ENCODE data around the gene ZNF423. TPM values are rescaled to one million over a fixed set of nuclear protein-coding genes. Genes with fewer than 3 reads are reported as not detected.

Gene ZNF423
- total and polyA plus RNA-seq, 9 of the 15 experiments (the other 6 are each of a cell fraction or from before 2014, with no cell fraction given), result not detected

DNA sequence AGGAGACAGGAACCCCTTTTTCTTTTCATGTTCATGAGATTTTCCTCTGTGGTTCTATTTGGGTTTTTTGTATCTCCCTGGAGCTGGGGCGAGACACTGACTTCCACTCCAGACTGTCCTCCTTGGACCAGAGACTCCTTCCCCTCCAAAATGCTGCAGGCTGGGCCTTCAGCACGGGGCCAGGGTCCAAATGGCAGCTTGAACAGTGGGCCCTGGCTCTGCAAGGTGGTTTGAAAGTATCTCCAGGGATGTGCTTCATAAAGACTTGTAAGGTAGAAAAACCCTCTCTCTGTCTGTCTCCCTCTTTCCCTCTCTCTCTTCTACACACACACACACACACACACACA, 236.1 kb downstream of the ZNF423 start:
- H3K36me3 ChIP-seq (ENCODE audit: control insufficient read depth, insufficient read depth, low read length), result no peaks in the 10 kb centered on the region
- H3K79me2 ChIP-seq (ENCODE audit: control insufficient read depth, insufficient read depth, low read length), result no peaks in the 10 kb centered on the region
- peaks cover 24% of the 10 kb centered on the region in 2 experiments; a peak in 4 of 5 replicates for H3K4me1 ChIP-seq (replicated peaks in 1 of 2; ENCODE audit: control insufficient read depth in 2 of 2, insufficient read depth in 2 of 2, low read length in 2 of 2)
- peak overlapping the region; percentile 68; the same call in 1 of the 2 replicates for H3K4me2 ChIP-seq (ENCODE audit: insufficient read depth, low read length)
- peak overlapping the region in 1 of 2 experiments; percentile 72; a peak in 1 of 4 replicates for H3K9ac ChIP-seq (ENCODE audit: insufficient read depth in 1 of 2, low read depth in 2 of 2, low read length in 2 of 2)
- FAIRE-seq (no peak), ATAC-seq (no peak; the same call in 1 of the 3 replicates), DNase-seq (ENCODE audit: extremely low read depth in 1 of 4, low spot score in 3 of 4) (no peak)
- peaks cover 0 to 11% of the 10 kb centered on the region in 2 experiments; a peak in 1 of 5 replicates for H3K27me3 ChIP-seq (ENCODE audit: control insufficient read depth in 2 of 2, insufficient read depth in 2 of 2, low read length in 2 of 2)
- 59% methylated on average over 2 of the region's 2 CpGs for WGBS (ENCODE audit: insufficient coverage, low coverage, missing lambda C conversion rate)
- TF ChIP-seq NCOA6 (IDR thresholded peaks at IDR 0.05), result no peak
- TF ChIP-seq ZNF695 (CRISPR knock-in tag; IDR thresholded peaks at IDR 0.05), result no peak
- 0 out of 2 replicates have a peak, but pooled peaks have one; percentile 84 for TF ChIP-seq HDGF (IDR thresholded peaks at IDR 0.05)
- no peak for TF ChIP-seq FOXA1 (IDR thresholded peaks at IDR 0.05; ENCODE audit: borderline replicate concordance)
- peak overlapping the region; percentile 94 for H2AFZ ChIP-seq (ENCODE audit: low read depth, low read length)
- peaks cover 6% of the 10 kb centered on the region for H3K9me1 ChIP-seq (ENCODE audit: control insufficient read depth, insufficient read depth, low read length)
- no peaks in the 10 kb centered on the region for H3K9me3 ChIP-seq (replicated peaks; ENCODE audit: control insufficient read depth, insufficient read depth, low read depth, low read length)
- in situ Hi-C loops (cut with MboI) (no loop called here), intact Hi-C loops (cut with micrococcal nuclease) (no loop called here)
- peak overlapping the region; percentile 77 for H3K27ac ChIP-seq (ENCODE audit: extremely low read depth, low read depth, low read length)
- no TSS peak for BruUV-seq (replicated peaks)
- no peak overlapping the region for H3K4me3 ChIP-seq
- CTCF ChIA-PET (ENCODE audit: low intra/inter-chr PET ratio), result no interaction called here
- POLR2A ChIA-PET, result no interaction called here
- no peaks in the 10 kb centered on the region for H4K20me1 ChIP-seq (replicated peaks; ENCODE audit: control insufficient read depth, insufficient read depth, low read length)

DNA sequence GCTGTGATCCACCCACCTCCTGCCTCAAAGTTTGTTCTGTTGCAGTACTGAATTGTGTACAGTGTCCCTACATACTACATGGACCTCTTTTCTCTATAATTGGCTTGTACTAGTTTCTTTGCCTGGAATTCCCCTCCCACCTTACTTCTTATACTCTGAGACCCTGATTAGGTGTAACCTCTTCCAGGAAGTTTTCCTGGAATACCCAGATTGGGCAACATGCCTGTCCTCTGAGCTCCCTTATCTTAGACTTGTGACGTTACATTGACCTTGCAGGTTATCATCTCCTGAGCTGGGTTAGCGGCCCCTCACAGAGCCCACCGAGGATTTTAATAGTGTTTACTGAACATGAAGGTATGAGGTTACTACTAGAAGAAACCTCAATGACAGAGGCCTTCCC, 237.0 kb downstream of the ZNF423 start:
- no peak overlapping the region for H3K4me2 ChIP-seq (ENCODE audit: insufficient read depth, low read length)
- FAIRE-seq (no peak), ATAC-seq (no peak), DNase-seq (ENCODE audit: extremely low read depth in 1 of 4, low spot score in 3 of 4) (no peak)
- H2AFZ ChIP-seq (ENCODE audit: low read depth, low read length), result peak overlapping the region; percentile 94
- H3K4me3 ChIP-seq, result no peak overlapping the region
- H3K36me3 ChIP-seq (ENCODE audit: control insufficient read depth, insufficient read depth, low read length), result no peaks in the 10 kb centered on the region
- ChIA-PET POLR2A (no interaction called here), CTCF (ENCODE audit: low intra/inter-chr PET ratio) (no interaction called here)
- H3K27ac ChIP-seq (ENCODE audit: extremely low read depth, low read depth, low read length), result no peak overlapping the region
- H4K20me1 ChIP-seq (replicated peaks; ENCODE audit: control insufficient read depth, insufficient read depth, low read length), result no peaks in the 10 kb centered on the region
- peaks cover 24% of the 10 kb centered on the region in 2 experiments; a peak in 4 of 5 replicates for H3K4me1 ChIP-seq (replicated peaks in 1 of 2; ENCODE audit: control insufficient read depth in 2 of 2, insufficient read depth in 2 of 2, low read length in 2 of 2)
- no peaks in the 10 kb centered on the region for H3K9me3 ChIP-seq (replicated peaks; ENCODE audit: control insufficient read depth, insufficient read depth, low read depth, low read length)
- peaks cover 6% of the 10 kb centered on the region for H3K9me1 ChIP-seq (ENCODE audit: control insufficient read depth, insufficient read depth, low read length)
- TF ChIP-seq ADNP (tag; IDR thresholded peaks at IDR 0.05) (no peak), ZFP36 (IDR thresholded peaks at IDR 0.05; ENCODE audit: low read depth, low read length, partially characterized antibody) (peak; percentile 66)
- BruUV-seq (replicated peaks), result no TSS peak
- in situ Hi-C loops (cut with MboI) (no loop called here), intact Hi-C loops (cut with micrococcal nuclease) (no loop called here)
- H3K9ac ChIP-seq (ENCODE audit: insufficient read depth in 1 of 2, low read depth in 2 of 2, low read length in 2 of 2), result no peak overlapping the region
- H3K27me3 ChIP-seq (ENCODE audit: control insufficient read depth in 2 of 2, insufficient read depth in 2 of 2, low read length in 2 of 2), result peaks cover 0 to 11% of the 10 kb centered on the region in 2 experiments; a peak in 1 of 5 replicates
- no peaks in the 10 kb centered on the region for H3K79me2 ChIP-seq (ENCODE audit: control insufficient read depth, insufficient read depth, low read length)
- WGBS (ENCODE audit: insufficient coverage, low coverage, missing lambda C conversion rate), result 10% methylated on average over 3 of the region's 3 CpGs
